GM18511 (cell line): ENCODE data around the gene BTG2.
"Not testable (repeated sequence)": the region's sequence is repeated elsewhere in the genome, so short reads cannot be mapped to it uniquely, and the experiment has no call there.

Source experiments
- ATAC-seq: cut with Tn5 transposase; IDR thresholded peaks from one replicate; pipeline ENCODE4 v1.9.1; 2021; ENCODE audit warnings: mild to moderate bottlenecking, moderate library complexity; ENCODE audit not compliant: unreplicated experiment

Gene BTG2

DNA sequence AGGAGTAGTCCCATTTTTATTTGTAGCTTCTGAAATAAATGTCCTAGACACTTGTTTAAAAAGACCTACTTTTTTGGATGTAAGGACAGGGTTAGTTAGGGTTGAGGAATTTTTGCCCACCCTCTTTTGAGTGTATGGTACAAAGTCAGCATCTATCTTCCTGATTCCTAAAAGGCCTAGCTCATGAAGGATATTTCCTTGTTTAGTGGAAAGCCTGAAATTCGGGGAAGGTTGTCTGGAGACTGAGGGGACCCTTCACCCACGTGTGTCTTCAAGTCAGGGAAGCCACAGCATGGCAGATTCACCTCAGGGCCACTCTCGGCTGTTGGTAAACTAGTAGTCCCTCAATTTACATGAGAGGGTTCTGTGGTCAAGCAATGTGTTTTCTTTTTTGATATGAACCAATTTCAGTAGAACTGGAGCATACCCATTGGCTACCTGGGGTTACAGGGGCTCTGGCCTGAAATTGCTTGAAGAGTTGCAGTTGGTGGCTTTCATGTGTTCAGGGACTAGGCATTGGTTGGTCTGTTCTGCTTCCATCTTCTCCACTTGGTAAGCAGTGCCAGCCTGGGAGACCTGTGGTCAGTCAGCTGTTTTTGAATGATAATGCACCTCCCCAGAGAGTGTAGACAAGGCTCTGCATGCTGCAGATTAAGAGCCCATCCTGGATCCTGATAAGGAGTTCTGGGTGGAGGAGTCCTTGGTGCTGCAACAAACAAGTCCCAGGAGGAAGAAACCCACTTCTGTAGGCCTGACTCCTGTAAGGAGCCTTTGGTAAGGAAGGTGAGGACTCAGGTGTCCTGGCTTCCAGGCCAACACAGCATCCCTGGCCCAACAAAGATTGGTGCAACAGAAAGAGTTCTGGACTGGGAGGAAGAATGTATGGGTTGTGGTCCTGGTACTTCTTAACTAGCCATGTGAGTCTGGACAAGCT, 6.3 kb downstream of the BTG2 start:
- no peak for ATAC-seq

DNA sequence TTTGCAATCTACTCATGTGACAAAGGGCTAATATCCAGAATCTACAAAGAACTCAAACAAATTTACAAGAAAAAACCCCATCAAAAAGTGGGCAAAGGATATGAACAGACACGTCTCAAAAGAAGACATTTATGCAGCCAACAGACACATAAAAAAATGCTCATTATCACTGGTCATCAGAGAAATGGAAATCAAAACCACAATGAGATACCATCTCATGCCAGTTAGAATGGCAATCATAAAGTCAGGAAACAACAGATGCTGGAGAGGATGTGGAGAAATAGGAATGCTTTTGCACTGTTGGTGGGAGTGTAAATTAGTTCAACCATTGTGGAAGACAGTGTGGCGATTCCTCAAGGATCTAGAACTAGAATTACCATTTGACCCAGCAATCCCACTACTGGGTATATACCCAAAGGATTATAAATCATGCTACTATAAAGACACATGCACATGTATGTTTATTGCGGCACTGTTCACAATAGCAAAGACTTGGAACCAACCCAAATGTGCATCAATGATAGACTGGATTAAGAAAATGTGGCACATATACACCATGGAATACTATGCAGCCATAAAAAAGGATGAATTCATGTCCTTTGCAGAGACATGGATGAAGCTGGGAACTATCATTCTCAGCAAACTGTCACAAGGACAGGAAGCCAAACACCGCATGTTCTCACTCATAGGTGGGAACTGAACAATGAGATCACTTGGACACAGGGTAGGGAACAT, 8.9 kb downstream of the BTG2 start:
- ATAC-seq, result not testable (repeated sequence)

DNA sequence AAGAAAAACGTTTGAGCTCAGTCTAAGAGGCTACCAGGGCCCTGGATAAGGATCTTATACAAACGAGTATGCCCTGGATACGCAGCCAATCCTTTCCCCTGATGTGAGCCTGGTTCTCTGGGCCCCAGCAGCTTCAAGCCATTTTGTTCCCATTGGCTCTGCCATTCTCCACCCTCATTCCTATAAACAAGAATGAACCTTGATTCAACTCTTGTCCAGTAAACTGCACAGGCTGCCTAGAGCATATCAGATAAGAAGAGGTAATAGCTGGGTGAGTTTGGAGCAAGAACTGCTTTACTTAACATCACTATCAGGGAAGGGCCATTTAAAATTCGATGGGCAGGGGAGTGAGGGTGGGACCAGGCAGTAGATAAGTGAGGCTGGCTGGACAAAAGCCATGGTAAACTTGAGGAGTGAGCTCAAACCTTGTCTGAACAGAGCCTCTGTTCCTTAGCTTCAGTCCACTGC, 11.3 kb downstream of the BTG2 start:
- no peak for ATAC-seq

DNA sequence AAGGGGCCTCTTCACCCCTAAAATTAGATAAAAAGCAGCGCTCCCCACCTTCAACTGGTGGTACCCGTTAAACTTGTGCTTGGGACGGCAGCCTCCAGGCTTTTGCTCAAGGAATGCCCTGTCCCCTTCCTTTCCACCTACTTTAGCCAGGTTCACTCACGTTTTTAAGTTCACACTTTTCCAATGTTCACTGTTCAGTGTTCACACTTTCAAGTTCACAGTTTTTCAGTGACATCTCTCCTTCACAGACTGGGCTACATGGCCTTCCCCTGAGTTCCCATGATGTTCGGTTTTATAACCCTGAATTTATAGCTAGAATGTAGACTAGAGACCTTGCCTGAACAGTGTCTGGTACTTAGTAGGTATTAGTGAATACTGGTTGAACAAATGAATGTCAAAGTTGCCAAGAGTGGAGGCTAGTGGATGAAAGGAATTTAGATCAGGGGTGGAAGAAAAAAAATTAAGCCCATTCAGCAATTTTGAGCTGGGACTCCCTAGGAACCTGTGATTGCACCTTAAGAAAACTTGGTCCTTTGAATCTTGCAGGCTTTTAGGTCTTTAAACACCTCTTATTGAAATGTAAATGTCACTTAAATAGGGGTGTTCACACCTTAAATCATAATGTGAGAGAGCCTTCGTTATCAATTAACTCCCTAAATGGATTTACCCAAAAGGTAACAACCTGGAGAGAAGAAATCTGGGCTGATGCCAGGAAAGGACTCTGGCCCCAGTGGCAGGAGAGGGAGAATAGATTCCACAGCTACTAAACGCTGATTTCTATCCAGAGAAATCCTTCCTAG, 12.3 kb downstream of the BTG2 start:
- no peak for ATAC-seq

DNA sequence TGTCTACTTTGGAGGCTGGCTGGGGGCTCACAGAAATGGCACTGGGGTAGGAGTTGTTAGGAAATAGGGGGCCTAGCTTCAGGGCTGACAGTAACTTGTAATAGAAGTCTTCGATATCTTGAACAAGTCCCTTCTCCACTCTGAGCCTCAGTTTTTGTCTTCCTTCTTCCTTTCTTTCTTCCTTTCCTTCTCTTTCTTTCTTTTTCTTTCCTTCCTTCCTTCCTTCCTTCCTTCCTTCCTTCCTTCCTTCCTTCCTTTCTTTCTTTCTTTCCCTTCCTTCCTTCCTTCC, 12.9 kb downstream of the BTG2 start:
- no peak for ATAC-seq

DNA sequence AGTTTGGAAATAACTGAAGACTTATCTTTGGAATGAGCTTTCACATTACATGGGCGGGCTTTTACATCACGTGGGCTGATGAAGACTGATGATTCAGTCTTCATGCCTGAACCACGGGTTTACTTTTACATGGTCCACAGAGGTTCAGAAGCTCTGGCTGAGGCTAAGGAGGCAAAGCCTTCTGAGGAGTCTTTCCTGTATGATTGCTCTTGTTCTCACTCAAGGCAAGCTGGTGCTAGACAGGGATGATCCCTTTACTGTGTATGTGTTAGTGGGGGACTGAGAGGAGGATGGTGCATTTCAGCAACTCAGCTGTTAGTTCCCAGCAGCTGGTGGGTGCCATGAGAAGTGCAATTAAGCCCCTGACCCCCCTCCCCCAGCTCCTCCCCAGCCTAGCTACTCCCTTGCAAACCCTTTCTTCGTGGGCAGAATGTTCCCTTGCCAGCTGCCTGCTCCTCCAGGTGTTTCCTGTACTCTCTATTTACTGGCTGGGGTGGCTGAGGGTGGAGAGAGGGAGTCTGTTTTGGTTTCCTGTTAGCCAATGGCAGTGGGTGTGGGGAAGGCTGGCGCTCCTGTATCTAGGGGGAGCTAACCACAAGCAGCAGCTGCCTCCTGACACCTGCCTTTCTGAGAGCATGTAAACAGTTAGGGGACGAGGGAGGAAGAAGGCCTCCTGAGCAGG, 15.4 kb downstream of the BTG2 start:
- peak; percentile 81 for ATAC-seq

DNA sequence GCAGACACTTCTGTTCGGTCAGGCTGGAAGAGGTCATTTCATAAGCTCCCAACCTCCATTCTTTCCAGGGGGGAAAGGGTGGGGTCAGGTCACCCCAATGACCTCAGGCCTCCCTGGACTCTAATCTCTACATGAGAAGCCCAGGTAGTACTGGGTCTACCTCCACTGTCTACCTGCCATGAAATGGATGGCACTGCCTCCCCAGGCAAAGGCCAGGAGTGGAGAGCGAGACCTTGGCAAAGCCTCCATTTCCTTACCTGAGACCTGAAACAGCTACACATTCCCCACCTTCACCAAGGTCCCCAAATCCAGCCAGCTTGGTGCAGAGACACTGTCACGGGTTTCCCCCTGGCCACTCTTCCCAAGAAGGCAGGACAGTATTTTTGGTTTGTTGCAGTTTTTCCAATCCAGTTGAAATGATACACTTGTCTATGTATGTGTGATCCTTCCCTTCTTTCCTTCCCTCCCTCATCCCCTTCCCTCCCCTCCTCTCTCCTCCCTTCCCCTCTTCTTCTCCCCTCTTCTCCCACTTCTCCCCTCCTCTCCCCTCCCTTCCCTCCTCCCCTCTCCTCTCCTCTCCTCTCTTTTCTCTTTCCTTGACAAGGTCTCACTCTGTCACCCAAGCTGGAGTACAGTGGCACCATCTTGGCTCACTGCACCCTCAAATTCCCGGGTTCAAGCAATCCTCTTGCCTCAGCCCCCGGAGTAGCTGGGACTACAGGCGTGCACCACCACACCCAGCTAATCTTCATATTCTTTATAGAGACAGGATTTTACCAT, 16.1 kb downstream of the BTG2 start:
- peak; percentile 2 for ATAC-seq

DNA sequence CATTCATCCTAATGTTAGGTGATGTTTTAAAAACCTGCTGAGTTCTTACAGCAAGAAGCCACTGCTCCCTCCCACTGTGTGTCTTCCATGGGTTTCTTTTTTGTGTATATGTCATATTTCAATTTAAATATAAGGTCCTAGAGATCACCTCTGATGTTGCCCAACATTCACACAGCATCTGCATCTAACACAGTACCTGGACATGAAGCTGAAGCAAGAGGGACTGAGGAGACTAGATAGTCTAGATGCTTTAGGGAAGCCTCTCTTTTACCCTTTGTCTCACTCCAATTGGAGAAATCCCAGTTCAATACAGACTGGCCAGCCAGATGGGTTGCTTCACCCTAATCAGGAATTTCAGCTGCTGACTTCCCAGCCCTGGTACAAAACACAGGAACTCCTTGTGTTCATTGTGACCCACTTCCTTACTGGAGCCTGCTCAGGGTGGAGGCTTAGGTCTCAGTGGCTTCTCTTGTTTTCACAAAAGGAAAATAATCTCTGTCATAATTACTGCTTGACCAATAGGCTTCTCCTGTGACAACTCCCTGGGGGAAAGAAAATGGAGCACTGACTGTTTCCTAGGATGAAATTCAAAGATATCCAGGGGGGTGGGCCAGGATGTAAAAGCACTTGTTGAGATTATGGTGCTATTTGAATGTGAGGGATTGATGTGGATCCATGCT, 17.3 kb downstream of the BTG2 start:
- no peak for ATAC-seq

DNA sequence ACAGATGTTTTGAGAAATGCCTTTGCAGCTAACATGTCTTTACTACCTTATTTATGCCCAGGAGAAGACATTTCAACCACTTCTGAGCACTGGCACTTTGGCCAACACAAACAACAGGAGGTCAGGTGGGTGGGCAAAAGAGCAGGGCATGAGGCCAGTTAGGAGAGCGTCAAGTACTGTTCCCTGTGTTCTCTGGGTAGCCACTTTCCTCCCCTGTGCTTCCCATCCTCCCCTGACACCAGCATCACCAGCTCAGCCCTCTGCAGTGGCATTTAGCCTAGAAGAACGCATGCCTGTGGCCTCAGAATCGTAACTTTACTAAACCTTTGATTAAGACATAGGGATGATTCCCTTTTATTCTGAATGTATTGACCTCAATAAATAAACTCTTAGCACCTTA, 18.3 kb downstream of the BTG2 start:
- no peak for ATAC-seq

DNA sequence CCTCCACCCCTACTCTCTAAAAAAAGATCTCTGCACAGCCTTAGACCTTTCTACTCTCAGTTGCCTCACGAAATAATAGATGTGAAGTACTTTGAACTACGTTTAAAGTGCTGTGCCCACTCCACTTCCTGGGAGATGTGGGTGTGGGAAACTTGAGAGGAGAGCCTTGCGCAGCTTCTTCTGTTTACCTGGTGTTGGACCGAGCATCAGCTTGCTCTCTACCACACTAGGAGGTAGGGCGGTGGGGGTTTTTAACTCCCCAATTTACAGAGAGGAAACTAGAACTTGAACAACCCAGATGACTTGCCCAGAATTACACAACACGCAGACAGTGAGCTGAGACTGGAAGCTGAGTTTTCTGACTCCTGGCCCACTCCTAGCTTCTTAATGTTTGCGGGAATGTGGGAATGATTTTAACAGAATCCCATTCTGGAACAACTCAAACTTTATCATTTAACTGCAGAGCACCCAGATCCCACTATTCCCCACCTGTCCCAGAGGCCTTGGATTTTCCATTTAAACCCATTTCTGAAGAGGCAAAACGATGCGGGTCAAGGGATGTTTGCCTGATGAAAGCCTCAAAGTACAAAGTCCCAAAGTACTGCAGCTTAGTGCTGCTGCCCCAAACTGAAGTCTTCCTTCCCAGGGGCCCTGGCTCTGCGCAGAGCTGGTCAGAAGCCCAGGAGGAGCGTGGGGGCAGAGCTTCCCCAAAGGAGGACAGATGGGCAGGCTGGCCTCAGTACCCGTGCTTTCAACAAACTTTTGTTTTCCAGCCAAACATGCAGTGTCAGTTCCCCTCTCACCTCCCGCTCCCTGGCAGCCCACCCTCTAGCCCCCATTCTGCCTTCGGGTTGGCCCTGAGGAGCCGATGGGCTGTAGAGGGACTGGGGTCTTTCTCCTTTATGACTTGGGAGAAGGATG, 19.0 kb downstream of the BTG2 start:
- no peak for ATAC-seq

DNA sequence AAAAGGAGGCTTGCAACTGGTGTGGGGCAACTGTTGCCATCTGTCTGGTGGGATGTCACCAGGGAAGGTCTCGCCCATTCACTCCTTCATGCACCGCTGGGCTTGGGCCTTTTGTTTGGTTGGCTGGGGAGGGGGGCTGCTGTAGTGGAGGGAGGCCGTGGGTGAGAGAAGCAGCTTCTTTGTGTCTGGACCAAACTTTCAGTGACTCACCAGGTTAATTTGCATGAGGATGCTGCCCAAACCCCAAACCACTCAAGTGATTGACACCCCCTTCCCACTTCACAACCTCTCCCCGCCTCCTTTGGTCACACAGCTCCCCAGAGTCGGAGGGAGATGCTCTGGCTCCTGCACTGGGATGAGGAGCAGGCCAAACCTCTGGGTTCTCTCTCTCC, 19.7 kb downstream of the BTG2 start:
- peak; percentile 47 for ATAC-seq

DNA sequence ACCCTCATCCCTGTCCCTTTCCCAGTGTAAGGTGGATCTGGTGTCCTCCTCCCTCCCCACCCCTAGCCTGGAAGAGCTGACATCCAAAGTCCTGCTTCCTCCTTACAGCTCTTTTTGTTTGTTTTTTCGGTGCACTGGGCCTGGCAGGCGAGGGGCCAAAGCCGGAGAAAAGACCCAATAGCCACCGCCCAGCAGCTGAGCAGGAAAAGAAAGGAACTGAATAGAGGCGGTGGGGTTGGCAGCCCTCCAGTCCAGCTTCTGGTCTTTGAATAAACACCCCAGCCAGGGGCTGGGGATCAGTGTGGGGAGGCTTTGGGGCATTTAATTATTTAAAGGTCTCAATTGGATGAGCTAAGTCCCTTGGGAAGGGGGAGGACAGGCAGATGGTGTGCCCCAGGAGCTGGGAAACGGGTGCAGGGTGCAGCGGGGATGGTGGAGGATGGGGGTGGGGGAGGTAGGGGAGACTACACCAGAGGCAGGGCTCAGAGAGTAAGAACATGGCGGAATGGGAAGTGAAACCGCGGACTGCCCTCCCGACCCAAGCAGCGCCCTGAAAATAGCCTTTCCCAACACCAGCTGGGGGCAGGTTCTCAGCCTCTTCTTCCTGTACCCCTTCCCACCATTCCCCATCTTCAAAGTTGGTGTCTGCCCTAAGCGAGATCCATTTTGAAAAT, 20.2 kb downstream of the BTG2 start:
- no peak for ATAC-seq

DNA sequence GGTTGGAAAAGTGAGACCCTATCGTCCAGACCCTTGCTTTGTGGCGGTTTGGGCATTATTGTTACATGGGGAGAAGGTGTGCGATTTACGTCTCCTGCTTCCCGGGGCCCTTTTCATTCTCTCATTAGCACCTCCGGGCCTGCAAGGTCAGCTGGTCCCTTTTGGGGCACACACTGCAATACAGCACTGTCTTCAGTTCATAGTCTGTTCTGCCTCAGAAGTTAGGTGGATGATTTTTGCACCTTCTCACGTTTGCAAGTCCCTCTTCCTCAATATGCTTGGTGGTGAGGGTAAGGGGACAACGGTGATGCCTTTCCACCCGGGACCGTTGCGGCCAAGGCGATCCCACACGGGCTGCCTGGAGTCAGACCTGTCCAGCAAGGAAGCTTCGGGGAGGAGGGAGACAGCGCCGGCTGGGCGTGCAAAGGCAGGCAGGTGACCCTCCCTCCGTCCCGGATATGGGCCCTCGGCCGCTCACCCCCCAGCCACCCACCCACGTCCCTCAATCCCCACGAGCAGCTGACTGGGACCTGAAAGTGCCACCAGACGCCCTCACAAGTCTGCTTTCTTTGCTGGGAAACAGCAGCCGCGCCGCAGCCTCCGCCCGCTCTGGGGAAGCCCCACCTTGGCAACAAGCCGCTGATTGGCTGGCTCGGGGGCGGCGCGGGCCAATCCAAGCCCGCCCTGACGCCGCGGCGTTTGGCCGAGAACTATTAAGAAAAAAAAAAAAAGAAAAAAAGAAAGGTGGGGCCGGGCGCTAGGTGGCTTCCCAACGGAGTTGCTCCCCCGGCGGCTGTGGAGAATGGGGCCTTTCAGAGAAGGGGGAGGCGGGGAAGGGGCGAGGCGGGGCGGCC, 21.7 kb downstream of the BTG2 start:
- ATAC-seq, result peak; percentile 74

DNA sequence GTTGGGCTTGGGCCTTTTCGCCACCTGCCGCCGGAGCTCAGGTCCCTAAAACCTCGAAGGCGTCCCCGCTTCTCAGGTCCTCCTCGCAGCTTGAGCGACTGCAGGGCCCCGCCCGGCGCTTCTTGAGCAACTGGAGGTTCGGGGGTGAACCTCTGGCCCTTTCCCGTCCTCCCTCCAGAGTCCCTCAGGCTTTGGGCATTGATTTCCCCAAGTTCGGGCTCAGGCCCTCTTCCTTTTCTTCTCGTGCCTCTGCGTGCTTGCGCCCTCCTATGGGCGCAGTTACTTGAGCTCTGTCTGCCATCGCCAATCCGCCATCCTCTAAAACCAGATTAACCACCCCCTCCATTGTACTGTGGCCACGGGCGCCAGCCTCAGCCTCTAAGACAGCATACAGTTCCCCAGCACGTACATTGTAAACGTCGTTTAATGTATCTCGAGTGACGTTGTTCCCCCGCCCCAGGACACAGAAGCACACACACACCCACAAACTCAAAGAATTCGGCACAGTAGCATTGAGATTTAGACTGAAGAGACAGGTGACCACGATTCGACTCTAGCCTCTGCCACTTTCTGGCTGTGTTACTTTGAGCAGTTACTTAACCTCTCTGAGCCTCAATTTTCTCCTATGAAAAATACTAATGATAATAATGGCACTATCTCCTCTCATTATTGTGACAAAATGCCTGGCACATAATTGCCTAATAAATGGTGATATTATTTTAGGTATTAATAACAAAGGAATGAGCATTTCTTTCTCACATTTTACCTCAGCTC, 22.6 kb downstream of the BTG2 start:
- peak; percentile 35 for ATAC-seq

DNA sequence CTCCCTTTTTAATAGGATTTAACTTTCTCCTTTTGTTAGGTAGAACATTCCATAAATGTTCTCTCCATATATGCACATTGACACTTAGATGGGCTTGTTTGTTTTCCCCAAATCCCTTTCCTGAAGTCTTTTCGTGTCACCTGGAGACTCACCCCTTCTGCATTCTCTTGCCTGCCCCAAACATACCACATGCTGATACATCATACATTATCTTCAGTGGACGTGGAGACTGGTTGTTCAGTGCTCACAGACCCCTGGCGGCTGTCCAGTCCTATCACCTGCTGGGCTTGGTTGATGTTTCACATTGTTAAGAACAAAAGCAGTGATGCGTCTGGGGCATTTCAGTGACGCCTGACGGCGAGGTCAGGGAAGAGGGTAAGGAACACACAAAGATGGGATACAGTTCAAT, 23.4 kb downstream of the BTG2 start:
- ATAC-seq, result no peak

DNA sequence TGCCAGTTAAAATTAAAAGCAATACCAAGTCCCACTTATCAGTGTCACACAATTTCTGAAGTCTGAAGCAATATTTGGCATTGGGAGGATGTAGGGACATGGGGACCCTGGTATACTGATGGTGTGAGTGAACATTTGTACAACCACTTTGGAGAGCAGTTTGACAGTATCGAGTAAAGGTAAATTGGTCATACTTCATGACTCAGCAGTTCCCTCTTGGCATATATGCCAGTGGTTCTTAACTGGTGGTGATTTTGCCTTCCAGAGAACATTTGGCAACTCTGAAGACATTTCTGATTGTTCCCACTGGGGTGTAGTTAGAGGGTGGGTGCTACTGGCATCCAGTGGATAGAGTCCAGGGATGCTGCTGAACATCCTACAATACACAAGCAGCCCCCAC, 25.9 kb downstream of the BTG2 start:
- no peak for ATAC-seq
